AG09309 (cell line): Measurements from ENCODE around the gene AFAP1.

ENCODE experiments used
- DNase-seq: peaks from one replicate; pipeline ENCODE4 v3.0.0-alpha.2; 2010; ENCODE audit warnings: low read depth
- H3K4me3 ChIP-seq: 2 replicates; pipeline ENCODE4 v1.5.1; 2011; ENCODE audit warnings: mild to moderate bottlenecking, low read depth, low read length, moderate library complexity; ENCODE audit not compliant: control insufficient read depth
- CTCF ChIP-seq: IDR thresholded peaks from 2 replicates; pipeline ENCODE4 v1.5.1; 2011; ENCODE audit warnings: mild to moderate bottlenecking, low read depth, low read length, inconsistent platforms; ENCODE audit not compliant: insufficient read depth, control insufficient read depth; ENCODE audit errors: missing control alignments

The AFAP1 gene

GRCh38 chr4:7971159-7971631, 31.5 kb upstream of the AFAP1 start:
- no peak for TF ChIP-seq CTCF
- DNase-seq: no peak
- H3K4me3 ChIP-seq: no peak overlapping the region

- no peak for TF ChIP-seq CTCF
- no peak for DNase-seq
- H3K4me3 ChIP-seq: no peak overlapping the region
Observed at GRCh38 chr4:7970361-7970946, 30.8 kb upstream of the AFAP1 start.

GRCh38 chr4:7968262-7968896, 28.7 kb upstream of the AFAP1 start:
- no peak for TF ChIP-seq CTCF
- H3K4me3 ChIP-seq: no peak overlapping the region
- no peak for DNase-seq

GRCh38 chr4:7967501-7968261, 28.0 kb upstream of the AFAP1 start:
- TF ChIP-seq CTCF: no peak
- no peak overlapping the region for H3K4me3 ChIP-seq
- no peak for DNase-seq

- no peak for TF ChIP-seq CTCF
- no peak overlapping the region for H3K4me3 ChIP-seq
- no peak for DNase-seq
Observed at GRCh38 chr4:7967063-7967440, 27.4 kb upstream of the AFAP1 start.

GRCh38 chr4:7966281-7967062, 26.8 kb upstream of the AFAP1 start:
- no peak for TF ChIP-seq CTCF
- DNase-seq: no peak
- no peak overlapping the region for H3K4me3 ChIP-seq
